ENCODE results near the gene SNAI1. TPM values are rescaled to one million over a fixed set of nuclear protein-coding genes. Genes with fewer than 3 reads are reported as not detected.
A peak's percentile ranks its signal among the peaks of the same experiment; 100 is the strongest.
"Not testable (repeated sequence)": the region's sequence is repeated elsewhere in the genome, so short reads cannot be mapped to it uniquely, and the experiment has no call there.

Gene SNAI1
- polyA plus RNA-seq, 3 donors = 12.8 to 16.6 (median 15.3) TPM

DNA sequence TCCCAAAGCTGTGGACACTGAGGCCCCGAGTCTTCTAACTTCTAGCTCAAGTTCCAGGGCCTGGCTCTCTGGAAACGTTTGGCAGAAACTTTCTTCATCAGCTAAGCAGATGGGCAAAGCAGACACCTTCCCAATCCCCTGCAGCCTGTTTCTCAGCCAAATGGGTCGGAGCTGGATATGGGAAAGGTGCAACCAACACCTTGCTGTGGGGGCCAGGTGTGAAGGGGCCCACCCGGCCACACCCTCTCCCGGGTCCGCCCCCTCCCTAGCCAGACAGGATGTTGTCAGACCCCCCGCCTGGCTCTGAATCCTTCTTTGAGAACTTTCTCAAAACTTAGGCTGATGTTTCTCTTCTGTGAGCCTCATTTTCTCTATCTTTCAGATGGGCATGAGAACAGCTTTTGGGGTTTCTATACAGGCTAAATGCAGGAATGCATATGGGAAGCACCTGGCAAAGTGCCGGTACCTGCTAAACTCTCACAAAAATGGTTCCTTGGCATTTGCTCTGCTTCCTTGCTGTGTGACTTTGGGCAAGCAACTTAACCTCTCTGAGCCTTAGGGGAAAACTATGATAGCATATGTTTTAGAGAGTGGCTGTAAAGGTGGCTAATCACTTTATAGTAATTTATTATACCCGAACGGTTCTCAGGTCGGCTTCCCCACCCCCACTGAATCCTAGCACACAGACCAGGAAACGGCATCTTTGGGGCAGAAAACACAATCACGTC is 1.8 kb downstream of the SNAI1 start:
- DNase-seq = no peak

DNA sequence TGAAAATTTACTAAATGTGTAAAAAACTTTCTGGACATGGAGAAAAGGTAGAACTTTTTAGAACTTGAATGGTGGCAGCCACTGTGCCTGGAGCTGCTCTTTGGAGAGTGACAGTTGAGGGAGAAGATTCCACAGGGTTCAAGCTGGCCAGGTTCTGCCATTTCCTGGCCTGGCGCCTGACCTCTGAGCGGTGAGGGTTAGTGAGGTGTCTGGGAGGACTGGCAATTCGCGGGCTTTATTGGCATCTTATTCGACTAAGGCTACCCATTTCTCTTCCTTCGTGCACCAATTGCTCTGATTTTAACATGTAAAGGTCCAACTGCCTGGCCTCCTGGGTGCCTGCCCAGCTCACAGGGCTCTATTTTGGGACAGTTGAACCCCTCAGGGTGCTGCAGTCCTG is 2.4 kb downstream of the SNAI1 start:
- no peak for DNase-seq

DNA sequence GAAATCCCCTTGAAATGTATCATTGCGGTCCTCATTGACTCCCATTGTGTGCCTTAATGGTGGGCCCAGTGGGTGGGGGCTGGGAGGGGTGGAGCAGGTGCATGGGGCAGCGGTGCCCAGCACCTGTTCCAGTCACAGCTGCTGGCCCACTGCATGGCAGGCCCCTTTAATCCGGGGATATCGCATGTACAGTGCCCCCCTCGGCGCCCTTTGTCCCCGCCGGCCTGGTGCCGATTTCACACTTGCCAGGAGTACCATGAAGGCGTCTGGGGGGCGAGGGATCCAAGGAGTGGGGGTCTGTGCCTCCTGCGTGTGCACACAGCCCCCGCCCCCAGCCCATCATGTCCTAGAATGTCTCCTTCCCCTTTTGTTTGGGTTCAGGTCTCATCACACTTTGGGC is 2.8 kb downstream of the SNAI1 start:
- DNase-seq = no peak

DNA sequence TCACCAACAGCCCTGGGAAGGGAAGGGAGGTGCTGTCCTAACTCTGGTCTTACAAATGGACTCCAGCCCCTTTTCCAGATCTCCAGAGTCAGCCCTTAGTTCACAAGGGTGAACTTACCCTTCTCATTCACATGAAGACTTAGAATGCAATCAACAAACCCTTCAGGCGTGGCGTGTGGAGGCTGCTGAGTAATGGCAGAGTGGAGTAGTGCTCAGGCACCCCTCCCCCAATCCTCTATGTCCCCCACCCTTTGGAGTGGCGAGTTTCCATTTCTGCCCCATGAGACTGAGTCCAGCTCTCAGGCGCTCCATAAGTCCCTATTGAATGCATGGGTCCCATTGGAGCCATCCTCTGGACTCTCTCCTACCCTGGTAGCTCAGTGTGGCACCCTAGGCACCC is 3.3 kb downstream of the SNAI1 start:
- DNase-seq = no peak

DNA sequence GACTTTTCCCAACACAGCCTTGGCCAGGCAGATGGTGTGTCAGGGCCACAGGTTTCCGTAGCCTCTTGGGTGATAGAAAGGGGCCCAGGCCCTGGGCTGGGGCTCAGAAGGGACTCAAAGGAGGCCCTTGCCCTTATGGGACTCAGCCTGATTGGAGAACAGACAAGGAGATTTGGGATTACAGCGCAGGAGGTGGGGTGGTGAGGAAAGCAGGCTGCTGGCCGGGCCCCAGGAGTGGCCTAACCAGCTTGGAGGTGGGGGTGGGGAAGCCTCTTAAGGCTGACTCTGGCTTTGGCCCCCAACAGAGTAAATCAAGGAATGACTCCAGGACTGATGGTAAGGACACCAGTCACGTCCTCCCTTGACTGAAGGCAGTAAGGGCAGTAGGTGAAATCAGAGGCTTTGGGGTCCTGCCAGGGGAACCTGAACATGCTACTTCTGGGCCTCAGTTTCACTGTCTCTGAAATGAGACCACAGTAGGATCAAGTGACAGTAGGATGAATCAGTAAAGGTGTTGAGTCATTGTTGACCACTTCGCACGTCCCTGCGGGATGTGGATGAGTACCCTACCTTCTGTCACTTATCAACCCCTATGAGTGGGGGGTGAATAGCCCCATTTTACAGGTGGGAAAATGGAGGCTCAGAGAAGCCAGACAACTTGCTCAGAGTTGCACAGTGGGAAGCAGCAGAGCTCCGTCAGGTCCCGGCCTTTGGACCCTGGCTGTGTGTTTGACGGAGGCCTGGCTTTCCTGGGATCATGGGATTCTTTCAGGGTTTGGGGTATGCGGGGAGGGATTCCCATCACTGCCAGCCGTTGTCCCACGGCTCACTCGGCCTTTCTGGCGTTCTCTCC is 4.5 kb downstream of the SNAI1 start:
- no peak for DNase-seq

DNA sequence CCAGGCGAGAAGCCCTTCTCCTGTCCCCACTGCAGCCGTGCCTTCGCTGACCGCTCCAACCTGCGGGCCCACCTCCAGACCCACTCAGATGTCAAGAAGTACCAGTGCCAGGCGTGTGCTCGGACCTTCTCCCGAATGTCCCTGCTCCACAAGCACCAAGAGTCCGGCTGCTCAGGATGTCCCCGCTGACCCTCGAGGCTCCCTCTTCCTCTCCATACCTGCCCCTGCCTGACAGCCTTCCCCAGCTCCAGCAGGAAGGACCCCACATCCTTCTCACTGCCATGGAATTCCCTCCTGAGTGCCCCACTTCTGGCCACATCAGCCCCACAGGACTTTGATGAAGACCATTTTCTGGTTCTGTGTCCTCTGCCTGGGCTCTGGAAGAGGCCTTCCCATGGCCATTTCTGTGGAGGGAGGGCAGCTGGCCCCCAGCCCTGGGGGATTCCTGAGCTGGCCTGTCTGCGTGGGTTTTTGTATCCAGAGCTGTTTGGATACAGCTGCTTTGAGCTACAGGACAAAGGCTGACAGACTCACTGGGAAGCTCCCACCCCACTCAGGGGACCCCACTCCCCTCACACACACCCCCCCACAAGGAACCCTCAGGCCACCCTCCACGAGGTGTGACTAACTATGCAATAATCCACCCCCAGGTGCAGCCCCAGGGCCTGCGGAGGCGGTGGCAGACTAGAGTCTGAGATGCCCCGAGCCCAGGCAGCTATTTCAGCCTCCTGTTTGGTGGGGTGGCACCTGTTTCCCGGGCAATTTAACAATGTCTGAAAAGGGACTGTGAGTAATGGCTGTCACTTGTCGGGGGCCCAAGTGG is 5.3 kb downstream of the SNAI1 start:
- DNase-seq = no peak

DNA sequence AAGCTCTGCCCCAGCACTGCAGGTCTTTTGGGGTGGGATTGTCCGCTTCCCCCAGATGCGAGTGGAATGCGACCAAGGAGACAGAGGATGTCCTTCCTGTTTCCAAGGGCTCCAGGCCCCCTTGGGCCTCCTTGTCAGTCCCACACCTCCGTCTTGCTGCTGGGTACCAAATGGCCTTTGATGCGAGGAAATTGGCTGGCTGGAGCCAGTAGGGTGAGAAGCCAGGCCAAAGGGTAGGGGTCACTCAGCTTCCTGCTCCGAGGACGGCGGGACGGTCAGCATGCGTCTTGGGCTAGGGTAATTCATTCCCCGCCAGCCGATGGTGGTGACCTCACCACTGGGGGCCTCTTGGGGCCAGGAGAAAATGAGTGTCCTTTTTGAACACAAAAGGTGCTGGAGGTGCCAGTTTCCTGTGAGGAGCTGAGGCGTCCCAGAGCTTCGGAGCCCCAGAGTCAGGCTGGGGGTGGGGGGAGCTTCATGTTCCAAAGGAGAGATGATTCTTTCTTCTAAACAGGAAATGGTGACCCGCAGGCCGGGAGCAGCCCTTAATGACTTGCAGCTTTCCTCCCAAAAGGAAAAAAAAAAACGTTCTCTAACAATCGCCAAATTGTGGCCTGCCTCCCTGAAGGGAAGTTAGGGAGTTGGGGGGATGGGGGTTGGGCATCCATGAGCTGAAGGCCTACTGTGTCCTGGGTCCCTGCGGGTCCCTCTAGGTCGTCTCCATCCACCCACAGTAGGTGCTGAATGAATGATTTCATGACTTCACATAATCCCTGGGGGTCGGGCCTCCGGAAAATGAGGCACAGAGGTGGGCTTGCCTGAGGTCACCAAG is 6.7 kb downstream of the SNAI1 start:
- peak; percentile 72 for DNase-seq

DNA sequence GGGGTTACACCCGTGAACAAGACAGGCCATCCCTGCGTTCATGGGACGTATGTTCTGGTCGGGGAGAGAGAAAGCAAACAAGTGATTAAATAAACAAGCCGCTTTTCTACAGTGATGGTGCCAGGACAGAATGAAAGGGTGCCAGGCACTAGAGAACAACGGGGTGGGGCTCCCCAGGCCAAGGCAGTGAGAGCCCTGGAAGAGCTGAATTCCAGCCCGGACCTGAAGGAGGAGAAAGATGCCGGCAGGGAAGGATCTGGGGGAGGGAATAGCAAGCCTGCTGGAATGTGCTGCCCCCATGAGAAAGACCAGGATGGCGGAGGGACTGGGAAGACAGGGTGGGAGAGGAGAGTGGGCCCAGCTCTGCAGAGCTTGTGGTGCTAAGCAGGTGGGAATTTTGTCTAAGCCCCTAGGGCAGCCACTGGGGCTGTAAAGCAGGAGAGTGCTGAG is 7.5 kb downstream of the SNAI1 start:
- no peak for DNase-seq

DNA sequence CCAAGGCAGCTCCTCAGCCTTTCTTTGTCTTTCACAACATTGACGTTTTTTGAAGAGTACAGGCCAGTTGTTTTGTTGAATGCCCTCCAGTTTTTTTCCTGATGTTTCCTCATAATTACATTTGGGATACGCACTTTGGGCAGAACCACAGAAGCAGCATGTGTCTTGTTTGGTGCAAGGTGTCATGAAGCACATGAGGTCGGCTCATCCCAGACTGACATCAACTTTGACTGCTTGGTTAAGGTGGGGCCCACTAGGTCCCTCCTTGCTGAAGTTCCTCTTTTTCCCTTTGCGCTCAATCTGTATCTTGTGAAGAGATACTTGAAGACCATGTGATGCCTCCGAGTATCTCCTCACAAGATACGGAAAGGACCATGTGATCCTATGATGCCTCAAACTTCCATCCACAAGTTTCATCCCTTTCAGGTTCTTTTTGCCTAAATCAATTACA is 10.5 kb downstream of the SNAI1 start:
- no peak for DNase-seq

DNA sequence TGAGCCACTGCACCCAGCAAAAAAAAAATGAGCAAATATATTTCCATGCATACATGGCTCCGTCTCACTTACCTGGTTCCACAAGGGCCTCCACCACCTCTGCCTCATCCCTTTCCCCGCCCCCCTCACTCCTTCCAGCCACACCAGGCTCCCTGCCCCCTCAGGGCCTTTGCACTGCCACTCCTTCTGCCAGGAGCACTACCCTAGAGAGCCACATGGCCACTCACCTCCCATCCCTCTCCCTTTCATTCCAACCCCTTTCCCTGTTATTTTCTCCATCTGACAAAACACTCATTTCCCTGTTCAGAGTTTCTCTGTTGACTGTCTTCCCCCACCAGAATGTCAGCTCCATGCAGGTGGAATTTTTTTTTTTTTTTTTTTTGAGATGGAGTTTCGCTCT is 12.8 kb downstream of the SNAI1 start:
- no peak for DNase-seq

DNA sequence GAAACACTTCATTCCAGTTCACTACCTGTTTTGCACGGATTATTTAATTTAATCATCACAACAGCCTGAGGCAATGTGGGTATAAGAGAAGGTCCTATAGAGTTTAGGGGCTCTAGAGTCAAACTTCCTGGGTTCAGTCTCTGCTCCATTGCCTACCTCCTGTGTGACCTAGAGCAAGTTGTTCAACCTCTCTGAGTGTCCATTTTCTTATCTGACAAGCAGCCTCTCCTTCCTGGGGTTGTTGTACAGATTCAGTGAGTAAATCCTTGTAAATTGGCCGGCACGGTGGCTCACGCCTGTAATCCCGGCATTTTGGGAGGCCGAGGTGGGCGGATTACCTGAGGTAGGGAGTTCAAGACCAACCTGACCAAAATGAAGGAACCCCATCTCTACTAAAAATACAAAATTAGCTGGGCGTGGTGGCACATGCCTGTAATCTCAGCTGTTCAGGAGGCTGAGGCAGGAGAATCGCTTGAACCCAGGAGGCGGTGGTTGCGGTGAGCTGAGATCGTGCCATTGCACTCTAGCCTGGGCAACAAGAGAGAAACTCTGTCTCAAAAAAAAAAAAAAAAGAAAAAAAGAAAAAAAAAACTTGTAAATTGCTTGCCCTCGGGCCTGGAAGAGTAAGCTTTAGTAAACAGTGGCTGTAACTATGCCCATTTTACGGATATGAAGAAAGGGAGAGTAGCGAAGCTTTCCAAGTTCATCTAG is 15.9 kb downstream of the SNAI1 start:
- DNase-seq = not testable (repeated sequence)

DNA sequence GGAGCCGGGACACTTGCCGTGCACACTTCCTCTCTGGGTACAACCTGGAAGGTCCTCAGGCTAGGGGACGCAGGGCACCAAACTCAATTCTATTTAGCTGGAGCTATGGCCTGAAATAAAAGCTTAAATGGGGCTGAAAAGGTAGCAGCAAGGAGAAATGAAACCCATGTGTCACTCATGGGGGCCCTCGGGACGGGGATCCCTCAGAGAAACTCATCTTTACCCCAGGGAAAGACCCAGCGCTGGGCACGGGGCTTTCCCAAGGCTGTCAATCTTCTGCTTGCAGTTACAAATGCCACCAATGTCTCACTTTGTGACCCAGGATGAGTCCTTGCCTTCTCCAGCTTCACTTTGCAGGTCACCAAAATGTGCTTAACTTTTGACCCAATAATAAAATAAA is 16.5 kb downstream of the SNAI1 start:
- no peak for DNase-seq

DNA sequence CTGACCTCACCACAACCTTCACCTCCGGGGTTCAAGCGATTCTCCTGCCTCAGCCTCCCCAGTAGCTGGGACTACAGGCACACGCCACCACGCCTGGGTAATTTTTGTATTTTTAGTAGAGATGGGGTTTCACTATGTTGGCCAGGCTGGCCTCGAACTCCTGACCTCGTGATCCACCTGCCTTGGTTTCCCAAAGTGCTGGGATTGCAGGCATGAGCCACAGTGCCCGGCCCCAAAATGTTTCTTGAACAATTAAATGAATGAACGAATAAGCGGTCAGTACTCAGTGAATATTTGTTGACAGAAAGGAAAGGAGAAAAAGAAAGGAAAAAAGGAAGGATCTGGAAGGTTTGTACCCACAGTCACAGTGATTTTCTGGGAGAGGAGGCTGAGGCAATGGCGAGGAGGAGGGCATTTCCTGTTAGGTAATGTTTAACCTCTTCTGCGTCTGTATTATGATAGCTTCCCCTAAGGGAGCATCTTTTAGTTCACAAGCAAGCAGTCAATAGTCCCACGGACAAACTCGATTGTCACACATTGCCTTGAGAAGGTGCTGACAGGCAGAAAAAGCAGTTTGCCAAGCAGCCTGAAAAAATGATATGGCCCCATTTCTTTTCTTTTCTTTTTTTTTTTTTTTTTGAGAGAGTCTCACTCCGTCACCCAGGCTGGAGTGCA is 17.9 kb downstream of the SNAI1 start:
- not testable (repeated sequence) for DNase-seq

DNA sequence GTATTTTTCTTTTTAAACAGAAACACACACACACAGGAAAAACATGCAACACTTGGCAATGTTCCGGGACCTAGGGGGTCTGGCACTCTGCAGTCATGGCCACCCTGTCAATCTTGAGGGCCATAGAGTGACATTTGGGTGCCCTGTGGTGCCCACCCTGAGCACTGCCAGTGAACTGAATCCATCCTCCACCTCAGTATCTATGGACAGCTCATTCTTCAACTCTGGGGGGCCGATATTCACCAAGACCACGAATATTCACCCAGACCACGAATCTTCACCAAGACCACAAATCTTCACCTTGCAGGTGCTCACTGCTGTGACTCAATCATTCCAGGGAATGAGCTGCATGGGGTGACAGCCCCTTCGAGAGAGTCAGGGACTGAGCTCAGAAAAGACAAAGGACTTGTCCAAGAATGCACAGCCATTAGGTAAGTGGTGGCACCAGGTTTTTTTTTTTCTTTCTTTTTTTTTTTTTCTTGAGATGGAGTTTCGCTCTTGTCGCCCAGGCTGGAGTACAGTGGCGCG is 19.1 kb downstream of the SNAI1 start:
- DNase-seq = no peak

DNA sequence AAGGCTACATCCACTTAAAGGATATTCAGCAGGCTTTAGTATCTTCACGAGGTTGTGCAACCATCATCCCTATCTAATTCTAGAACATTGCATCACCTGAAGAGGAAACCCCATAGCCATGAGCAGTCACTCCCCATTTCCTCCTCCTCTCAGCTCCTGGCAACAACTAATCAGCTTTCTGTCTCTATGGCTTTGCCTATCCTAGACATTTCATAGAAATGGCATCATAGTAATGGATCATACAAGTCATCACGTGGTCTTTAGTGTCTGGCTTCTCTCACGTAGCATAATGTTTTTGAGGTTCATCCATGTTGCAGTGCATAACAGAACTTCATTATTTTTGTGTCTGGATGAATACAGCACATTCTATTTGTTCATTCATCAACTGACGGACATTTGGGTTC is 20.5 kb downstream of the SNAI1 start:
- no peak for DNase-seq

DNA sequence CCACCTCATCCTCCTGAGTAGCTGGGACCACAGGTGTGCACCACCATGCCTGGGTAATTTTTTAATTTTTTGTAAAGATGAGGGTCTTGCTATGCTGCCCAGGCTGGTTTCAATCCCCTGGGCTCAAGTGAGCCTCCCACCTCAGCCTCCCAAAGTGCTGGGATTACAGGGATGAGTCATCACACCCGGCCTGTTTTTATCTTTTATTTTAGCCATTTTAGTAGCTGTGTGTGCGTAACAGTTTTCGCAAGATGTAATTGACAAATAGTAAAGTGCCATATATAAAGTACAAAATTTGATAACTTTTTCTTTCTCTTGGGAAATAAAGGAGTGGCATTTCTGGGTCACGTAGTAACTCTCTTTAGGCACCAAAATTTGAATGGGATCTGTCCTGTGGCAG is 21.4 kb downstream of the SNAI1 start:
- no peak for DNase-seq

DNA sequence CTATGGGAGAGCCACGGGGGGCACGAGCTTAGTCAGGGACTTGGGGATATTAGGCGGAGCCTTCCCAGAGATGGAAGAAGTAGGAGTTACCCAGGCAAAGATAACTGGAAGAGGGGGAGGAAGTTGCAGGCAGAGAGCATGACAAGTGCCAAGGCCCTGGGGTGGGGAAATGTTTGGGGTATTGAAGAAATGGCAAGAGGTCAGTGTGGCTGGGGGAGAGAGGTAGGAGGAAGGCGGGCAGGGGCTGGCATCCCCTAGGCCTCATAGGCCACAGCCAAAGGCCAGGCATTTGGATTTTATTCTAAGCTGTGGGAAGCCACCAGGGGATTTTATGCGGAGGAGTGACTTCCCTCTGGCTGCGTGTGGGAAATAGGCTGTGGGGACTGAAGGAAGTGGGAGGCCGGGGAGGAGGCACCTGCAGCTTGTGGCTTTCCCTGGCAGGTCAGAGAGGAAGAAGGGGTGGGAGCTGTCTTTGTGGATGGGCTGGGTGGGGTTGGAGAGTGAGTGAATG is 22.7 kb downstream of the SNAI1 start:
- DNase-seq = no peak

DNA sequence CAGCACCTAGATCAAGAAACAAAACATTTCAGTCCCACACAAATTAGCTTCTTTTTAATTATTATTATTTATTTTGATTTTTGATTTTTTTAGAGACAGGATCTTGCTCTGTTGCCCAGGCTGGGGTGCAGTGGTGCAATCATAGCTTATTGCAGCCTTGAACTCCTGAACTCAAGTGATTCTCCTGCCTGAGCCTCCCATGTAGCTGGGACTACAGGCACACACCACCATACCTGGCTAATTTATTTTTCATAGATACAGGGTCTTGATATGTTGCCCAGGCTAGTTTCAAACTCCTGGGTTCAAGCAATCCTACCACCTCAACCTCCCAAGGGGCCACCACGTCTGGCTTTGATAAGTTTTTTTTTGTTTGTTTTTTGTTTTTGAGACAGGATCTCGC is 24.6 kb downstream of the SNAI1 start:
- DNase-seq = no peak

DNA sequence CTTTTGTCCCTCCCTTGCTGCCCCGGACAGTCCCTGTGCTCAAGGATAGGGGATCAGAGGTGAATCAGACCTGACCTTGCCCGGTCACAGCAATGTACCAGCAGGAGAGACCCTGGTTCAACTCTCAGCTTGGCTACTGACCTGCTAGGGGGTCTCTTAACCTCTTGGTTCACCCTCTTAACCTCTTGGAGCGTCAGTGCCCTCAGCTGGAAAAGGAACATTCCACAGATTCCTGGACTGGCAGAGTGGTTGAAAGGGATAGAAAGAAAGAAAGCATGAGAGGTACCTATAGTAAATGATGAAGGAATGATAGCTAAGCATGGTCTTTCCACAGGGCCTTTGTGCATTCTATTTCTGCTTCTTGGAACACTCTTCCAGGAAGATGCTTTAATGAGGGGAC is 25.2 kb downstream of the SNAI1 start:
- no peak for DNase-seq
